Endothelial cell of hepatic sinusoid (primary cell): Measurements from ENCODE around the gene SMIM26.

ENCODE experiments used
- in situ Hi-C: cut with HindIII; loops from 2 replicates; pipeline ENCODE4 v1.10.0; 2017; ENCODE audit warnings: low sequenced_read_pairs

The SMIM26 gene

DNA sequence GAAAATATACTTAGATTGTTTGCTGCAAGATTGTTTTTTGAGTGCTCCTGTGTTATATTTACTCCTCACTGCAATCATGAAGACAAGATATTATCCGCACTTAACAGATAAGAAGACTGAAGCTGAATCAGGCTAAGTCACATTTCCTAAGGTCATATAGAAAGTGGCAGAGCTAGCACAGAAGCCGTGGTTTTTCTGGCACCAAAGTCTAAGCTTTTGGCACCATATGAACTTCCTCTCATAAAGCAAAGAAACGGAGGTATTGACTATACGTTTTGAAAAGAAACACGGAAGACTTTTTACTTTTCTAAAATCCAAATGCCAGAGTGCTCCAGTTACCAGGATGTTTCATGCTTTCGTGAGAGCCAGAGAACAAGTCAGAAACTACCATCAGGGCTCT, 11.3 kb downstream of the SMIM26 start:
- in situ Hi-C loops = no loop called here

DNA sequence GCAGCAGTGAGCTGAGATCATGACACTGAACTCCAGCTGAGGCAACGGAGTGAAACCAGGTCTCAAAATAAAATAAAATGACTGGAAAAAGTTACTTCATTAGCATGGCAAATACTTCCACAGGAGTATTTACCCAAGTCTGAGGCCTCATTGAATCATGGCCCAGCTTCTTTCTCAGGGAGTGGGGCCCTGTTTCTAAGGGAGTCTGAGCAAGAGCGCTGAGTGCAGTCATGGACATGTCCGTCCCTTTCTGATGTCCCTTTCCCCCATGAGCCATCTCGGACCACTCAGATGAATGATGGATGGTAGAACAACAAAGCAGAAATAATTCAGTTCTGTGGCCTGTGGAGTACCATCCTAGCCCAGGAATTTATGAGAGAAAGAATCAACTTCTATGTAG, 12.8 kb downstream of the SMIM26 start:
- in situ Hi-C loops = no loop called here

DNA sequence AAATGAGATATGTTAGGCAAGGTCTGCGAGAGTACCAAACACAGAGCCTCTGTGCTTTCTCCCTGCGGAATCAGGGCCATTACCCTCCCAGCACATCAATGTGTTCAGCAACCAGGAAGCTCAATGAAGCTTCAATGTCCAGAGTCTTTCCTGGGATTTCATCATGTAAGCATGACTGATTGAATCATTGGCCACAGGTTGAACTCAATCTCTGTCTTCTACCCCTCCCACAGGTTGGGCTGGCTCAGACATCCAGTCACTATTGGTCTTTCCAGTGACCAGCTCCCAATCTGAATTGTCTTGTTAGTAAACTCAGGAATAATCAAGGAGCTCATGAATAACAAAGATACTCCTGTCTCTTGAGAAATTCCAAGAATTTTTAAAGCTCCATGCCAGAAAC, 17.9 kb downstream of the SMIM26 start:
- in situ Hi-C loops = no loop called here

DNA sequence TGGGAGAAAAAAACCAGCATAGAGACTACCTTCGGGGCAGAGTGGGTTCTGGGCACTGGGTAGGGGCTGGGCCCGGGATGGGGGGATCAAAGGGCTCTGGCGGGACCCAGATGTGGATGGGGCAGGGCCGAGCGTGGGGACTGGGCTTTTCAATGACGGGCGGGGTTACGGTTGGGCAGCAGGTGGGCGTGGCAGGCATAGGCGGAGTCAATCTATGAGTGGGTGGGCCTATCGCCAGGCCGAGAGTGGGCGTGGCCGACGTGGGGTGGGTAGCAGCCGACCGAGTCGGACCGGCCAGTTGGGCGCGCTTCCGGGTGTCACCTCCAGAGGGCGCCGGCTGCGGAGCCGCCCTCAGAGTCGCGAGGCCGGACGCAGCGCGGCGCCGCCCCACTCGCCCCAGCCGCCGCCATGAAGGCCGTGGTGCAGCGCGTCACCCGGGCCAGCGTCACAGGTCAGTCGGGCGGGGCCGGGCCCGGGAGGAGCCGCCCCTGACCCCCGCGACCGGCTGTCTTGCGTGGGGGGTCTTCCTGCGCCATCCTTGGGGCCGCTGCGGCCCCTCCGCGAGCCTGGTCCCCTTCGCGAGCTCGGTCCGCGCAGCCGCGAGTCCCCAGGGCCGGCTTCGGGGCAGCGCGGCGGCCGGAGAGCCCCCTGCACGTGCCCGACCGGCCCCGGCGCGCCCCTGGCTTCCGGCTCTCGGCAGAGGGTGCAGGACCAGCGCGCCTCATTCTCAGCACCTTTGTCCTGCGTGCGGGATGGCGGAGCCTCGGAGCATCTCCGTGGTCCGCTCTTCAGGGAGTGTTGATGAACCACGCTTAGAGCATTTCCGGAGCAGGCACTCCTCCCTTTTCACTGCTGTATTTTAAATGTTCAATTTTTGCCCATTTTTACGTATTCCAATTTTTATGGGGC, 20.7 kb downstream of the SMIM26 start, which contains the start of gene DTD1:
DTD1 (plus strand) TSS at position 390 of the 909 bp plus-strand sequence; CDS start at position 409, 19 bp downstream.
- in situ Hi-C loops = no loop called here

DNA sequence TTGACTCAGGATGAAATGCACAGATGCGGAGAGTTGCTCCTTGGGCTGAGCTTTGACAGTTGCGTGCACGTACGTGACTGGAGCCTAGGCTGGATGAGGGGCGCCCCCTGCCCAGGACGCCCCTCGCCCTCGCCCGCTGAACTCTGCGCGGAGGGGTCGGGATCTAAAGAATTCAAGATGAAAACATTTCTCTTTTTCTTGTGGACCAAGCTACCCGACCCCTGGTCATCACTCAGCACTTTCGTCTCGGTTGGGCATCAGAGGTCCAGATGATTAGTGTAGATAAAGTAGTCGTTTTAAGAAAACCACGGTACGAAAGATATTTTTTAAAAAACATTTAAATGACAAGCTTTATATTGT, 21.3 kb downstream of the SMIM26 start:
- in situ Hi-C loops = no loop called here

DNA sequence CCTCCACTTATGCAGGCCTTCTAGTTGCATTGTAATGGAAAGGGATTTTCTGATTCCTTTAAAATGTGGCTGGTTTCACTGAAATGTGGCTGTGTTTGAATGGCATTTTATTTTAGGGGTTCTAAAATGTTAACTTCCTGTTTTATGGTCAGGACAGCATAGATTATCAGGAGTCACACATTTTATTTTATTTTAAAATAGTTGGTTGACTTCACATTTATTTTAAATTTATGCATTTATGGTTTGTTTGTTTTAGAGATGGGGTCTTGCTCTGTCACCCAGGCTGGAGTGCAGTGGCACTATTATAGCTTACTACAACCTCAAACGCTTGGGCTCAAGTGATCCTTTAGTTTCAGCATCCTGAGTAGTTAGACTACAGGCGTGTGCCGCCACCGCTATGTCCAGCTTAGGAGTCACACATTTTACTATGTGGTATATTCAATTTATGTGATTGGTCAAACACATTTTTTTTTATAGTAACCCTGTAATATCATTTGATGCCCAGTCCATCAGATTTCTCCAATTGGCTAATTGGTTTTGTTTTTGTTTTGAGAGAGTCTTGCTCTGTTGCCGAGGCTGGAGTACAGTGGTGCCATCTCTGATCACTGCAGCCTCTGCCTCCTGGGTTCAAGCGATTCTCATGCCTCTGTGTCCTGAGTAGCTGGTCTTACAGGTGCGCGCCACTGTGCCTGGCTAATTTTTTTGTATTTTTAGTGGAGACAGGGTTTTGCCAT, 22.9 kb downstream of the SMIM26 start:
- in situ Hi-C loops = no loop called here

DNA sequence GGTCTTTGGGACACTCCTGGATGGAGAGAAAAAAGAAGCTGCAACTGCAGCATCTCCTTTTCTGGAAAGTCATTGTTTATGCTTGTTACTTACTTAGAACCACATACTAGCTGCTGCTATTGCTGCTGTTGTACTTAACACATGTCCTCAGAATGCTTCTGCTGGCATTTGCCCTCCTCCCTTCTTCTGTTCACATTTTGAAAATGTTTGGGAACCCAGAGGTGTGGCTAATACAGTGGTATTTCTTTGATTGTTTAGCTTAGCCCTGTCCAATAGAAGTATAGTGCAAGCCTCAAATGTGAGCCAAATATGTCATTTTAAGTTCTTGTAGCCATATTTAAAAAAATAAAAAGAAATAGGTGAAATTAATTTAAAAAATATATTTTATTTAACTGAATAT, 29.0 kb downstream of the SMIM26 start:
- in situ Hi-C loops = no loop called here

DNA sequence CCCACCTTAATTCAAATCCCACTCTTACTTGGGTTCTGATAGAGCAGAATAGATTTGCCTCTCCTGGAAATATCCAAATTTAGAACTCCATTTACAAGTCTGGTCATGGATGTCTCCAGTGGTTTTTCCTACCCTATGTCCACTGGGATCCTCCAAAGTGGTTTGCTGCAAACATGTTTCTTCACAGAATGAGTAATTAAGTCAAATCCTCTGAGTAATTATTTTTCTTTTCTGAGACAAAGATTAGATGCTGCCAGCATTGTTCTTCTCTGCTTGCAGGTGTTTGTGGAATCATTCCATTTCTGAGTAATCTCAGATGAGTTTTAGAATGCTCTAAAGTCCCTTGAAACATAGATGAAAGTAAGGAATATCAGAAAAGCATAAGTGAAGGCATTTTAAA, 42.5 kb downstream of the SMIM26 start:
- in situ Hi-C loops = no loop called here

DNA sequence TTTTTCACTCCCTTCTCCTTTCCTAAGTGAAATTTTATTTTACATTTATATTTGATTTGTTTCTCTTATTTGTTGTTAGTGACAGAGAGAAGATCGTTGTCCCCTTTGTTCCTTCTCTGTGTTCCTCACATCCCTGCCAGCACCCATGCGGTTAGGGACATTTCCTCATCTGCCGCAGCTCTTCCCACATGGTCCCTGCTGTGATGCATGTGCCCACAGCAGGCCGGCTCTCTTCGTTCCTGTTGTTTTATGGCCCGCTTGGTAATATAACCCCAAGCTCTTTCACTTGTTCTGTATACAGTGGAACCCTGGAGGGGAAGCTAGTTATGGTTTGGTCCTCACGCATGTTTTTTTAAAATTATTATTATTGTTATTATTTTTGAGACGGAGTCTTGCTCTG, 44.3 kb downstream of the SMIM26 start:
- in situ Hi-C loops = no loop called here

DNA sequence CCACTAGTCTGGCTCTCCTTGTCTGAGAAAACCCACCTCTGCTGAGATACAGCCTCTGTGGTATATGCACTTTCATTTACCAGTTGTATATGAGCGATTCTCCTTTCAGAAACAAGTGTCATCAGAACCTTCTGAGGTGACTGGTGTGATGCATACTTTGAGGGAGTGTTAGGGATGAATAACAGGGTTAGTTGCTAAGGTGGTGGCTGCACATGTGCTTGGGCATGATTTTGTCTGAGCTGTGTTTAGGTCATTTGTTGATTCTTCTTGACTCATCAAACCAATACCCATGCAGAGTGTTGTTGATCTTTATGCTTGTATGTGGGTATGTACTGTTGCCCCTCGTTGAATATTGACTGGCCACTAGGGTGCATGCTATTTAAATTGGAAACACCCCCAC, 46.3 kb downstream of the SMIM26 start:
- in situ Hi-C loops = no loop called here

DNA sequence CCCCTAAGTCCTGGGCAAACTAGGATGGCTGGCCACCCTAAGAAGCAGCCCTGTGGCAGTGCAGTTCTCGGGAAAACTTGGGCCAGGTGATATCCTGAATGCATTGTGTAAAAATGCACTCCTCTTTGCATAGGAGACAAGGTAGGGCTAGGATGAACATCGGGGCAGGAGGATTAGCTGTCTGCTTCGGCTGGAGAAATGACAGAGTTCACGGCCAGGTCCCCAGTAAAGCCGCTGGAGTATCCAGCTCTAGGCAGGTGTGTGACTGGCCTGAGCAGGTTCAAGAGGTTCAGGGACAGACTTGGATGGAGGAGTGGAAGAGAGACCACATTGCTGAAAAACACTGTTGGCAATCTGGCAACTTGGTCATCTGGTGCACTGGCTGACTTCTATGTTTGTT, 47.0 kb downstream of the SMIM26 start:
- in situ Hi-C loops = no loop called here

DNA sequence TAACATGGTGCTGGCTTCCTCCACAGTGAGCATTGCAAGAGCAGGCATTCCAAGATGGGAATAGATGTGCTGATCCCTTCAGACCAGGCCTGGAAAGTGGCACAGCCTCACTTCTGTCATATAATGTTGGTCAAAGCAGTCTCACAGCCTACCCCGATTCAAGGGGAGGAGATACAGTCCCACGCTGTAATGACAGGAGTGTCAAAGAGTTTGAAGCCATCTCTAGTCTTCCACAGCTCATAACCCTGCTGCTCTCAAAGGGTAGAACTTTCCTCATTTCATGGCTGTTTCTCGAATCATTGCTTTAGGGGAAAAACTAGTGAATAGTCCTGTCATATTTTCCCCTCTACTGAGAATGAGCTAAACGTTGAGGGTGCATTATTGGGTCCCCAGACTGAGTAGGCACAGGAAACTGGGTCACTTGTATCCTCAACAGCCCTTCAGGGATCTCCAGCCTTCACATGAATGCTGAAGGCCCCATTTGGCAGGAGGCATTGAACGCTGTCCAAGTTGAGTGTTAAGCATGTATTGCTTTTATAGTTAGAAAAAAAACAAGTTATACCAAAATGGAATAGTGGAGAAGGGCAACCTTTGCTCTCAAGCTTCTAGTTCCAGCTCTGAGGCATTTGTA, 47.9 kb downstream of the SMIM26 start:
- in situ Hi-C loops = no loop called here
